Activated naive CD4-positive, alpha-beta T cell treated with anti-CD3 and anti-CD28 coated beads, Interleukin-2, amount 50 U/mL, for 24 hours (primary cell): Measurements from ENCODE around the gene NAV2.

ENCODE experiments used
- H3K27ac Mint-ChIP-seq: one replicate; pipeline ENCODE4 v1.8.0; 2021; ENCODE audit warnings: mild to moderate bottlenecking, mixed read lengths
- H3K27me3 Mint-ChIP-seq: one replicate; pipeline ENCODE4 v1.8.0; 2021; ENCODE audit warnings: mixed read lengths
- H3K36me3 Mint-ChIP-seq: one replicate; pipeline ENCODE4 v1.8.0; 2021; ENCODE audit warnings: mixed read lengths
- H3K4me1 Mint-ChIP-seq: one replicate; pipeline ENCODE4 v1.8.0; 2021; ENCODE audit warnings: mixed read lengths
- H3K4me3 Mint-ChIP-seq: one replicate; pipeline ENCODE4 v1.8.0; 2021; ENCODE audit warnings: mild to moderate bottlenecking, mixed read lengths
- H3K9me3 Mint-ChIP-seq: one replicate; pipeline ENCODE4 v1.8.0; 2021; ENCODE audit warnings: mixed read lengths

Gene NAV2

DNA sequence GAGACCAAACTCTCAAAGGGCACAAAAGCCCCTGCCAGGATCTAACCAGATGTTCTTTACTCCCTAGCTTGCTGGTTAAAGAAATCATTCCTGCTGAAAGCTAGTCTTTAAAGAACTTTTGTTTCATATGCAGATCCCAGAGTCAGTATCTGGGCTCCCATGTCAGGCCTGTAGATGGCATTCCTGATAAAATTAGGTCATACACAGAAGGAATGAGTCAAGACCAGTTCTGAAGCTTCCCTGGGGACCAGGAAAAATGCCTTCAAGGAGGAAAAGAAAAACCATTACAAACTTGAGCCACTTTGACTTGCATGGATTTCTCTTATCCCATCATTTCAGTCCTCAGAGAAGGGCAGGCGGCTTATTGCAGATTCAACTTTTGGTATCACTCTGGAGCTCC, 441.7 kb downstream of the NAV2 start:
- Mint-ChIP-seq H3K27me3 (peaks cover 31% of the 10 kb centered on the region), H3K9me3 (peaks cover 5% of the 10 kb centered on the region), H3K36me3 (peaks cover 2% of the 10 kb centered on the region), H3K27ac (no peak overlapping the region), H3K4me1 (peaks cover 18% of the 10 kb centered on the region), H3K4me3 (no peak overlapping the region)

DNA sequence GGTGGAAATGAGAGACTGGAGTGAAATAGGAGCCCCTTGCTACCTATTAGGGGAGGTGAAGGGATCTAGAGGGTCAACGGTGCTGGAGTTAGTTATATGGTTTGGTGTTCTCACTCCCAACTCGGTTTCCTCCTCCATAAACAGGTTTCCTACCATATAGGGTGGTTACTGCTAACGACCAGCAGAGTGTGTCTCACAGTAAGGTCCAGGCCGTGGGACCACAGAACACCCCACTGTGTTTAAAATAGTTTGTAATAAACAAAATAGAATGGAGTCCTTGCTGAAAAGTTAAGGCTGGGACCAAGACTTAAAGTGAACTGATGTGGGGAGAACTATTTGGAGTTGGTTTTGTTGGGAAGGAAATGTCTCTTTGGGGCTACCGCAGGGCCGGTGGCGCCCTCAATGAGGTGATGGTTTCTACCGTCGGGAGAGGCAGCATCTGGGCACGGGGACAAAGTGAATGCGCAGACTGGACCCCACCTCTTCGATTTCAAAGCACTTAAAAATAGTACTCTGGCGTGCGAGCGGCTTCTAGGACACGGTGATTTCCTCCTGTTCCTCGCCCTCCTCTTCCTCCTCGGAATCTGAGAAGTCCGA, 443.1 kb downstream of the NAV2 start:
- Mint-ChIP-seq H3K4me3 (peak overlapping the region; percentile 82), H3K9me3 (peaks cover 5% of the 10 kb centered on the region), H3K36me3 (peaks cover 2% of the 10 kb centered on the region), H3K27ac (no peak overlapping the region), H3K4me1 (peaks cover 18% of the 10 kb centered on the region), H3K27me3 (peaks cover 40% of the 10 kb centered on the region)

GRCh38 chr11:20156280-20156875, 443.7 kb downstream of the NAV2 start:
- Mint-ChIP-seq H3K27me3 (peaks cover 43% of the 10 kb centered on the region), H3K4me1 (peaks cover 18% of the 10 kb centered on the region), H3K27ac (no peak overlapping the region)

GRCh38 chr11:20156876-20157613, 444.4 kb downstream of the NAV2 start:
- Mint-ChIP-seq H3K27ac (no peak overlapping the region), H3K36me3 (peaks cover 3% of the 10 kb centered on the region), H3K27me3 (peaks cover 48% of the 10 kb centered on the region), H3K4me3 (peak overlapping the region; percentile 82), H3K9me3 (peaks cover 5% of the 10 kb centered on the region), H3K4me1 (peaks cover 18% of the 10 kb centered on the region)

More at GRCh38 chr11:20156280-20156875, 443.7 kb downstream of the NAV2 start:
- peak overlapping the region; percentile 82 for H3K4me3 Mint-ChIP-seq
- H3K9me3 Mint-ChIP-seq = peaks cover 5% of the 10 kb centered on the region
- peaks cover 3% of the 10 kb centered on the region for H3K36me3 Mint-ChIP-seq

GRCh38 chr11:20157728-20158127, 445.1 kb downstream of the NAV2 start:
- Mint-ChIP-seq H3K4me1 (peaks cover 20% of the 10 kb centered on the region), H3K36me3 (peaks cover 3% of the 10 kb centered on the region), H3K9me3 (peaks cover 5% of the 10 kb centered on the region), H3K27me3 (peaks cover 53% of the 10 kb centered on the region), H3K4me3 (peak overlapping the region; percentile 82), H3K27ac (no peak overlapping the region)

- H3K4me1 Mint-ChIP-seq = peaks cover 29% of the 10 kb centered on the region
- H3K4me3 Mint-ChIP-seq = no peak overlapping the region
- peaks cover 2% of the 10 kb centered on the region for H3K9me3 Mint-ChIP-seq
- peaks cover 59% of the 10 kb centered on the region for H3K27me3 Mint-ChIP-seq
- peaks cover 3% of the 10 kb centered on the region for H3K36me3 Mint-ChIP-seq
- H3K27ac Mint-ChIP-seq = peak overlapping the region; percentile 33
These were observed 446.1 kb downstream of the NAV2 start for GRCh38 chr11:20158597-20159257.

GRCh38 chr11:20159466-20160381, 447.1 kb downstream of the NAV2 start:
- peaks cover 62% of the 10 kb centered on the region for H3K27me3 Mint-ChIP-seq
- no peak overlapping the region for H3K4me3 Mint-ChIP-seq
- peaks cover 29% of the 10 kb centered on the region for H3K4me1 Mint-ChIP-seq
- peaks cover 3% of the 10 kb centered on the region for H3K36me3 Mint-ChIP-seq
- H3K9me3 Mint-ChIP-seq = no peaks in the 10 kb centered on the region
- H3K27ac Mint-ChIP-seq = peak overlapping the region; percentile 68

DNA sequence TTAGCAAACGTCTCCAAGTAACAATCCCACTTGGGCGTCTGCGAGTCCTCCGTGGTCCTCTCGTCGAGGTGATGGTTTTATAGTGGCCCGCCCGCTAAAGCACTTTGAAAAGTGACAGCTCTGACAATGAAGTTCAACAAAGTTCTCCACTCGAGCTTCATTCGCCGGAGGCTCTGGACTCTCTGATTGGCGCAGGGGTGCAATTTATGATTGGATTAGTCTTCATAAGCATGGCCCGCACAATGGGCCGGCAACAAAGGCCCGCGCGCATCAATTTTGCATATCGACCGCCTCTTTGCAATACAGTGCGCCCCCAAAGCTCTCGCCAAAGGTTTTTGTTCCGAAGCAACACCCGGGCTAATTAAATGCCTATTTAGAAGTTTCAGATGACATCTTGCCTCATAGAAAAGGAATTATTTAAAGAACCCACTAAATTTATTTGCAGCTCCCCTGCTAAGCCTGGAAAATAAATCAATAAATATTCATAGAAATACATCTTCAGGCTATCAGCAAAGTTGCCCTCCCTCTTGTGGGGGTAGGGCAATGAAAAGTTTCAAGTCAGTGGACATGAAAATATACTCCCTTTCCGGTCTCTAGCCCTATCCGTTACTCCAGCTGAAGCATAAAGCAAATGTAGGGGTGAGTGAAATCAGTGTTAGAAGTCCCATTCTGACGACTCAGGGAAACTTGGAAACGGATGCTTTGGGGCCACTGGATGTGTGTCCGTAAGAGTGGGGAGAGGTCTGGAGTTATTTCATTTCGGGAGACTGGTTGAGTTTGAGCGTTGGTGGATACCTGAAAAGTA, 448.0 kb downstream of the NAV2 start, which contains the start of gene DBX1:
Gene DBX1 (minus strand): TSS at position 51 of the 805 bp plus-strand sequence. CDS start 151 bp downstream, outside the sequence.
- H3K27ac Mint-ChIP-seq = peak within 1 kb of the TSS; percentile 68
- peaks cover 3% of the 10 kb centered on the region for H3K36me3 Mint-ChIP-seq
- H3K4me1 Mint-ChIP-seq = peaks cover 27% of the 10 kb centered on the region
- H3K27me3 Mint-ChIP-seq = peaks cover 68% of the 10 kb centered on the region
- H3K4me3 Mint-ChIP-seq = no peak within 1 kb of the TSS
- H3K9me3 Mint-ChIP-seq = no peaks in the 10 kb centered on the region

GRCh38 chr11:20161230-20161918, 448.7 kb downstream of the NAV2 start:
- Mint-ChIP-seq H3K27me3 (peaks cover 67% of the 10 kb centered on the region), H3K9me3 (no peaks in the 10 kb centered on the region), H3K4me3 (no peak overlapping the region), H3K27ac (peak overlapping the region; percentile 46), H3K36me3 (peaks cover 3% of the 10 kb centered on the region), H3K4me1 (peaks cover 19% of the 10 kb centered on the region)

GRCh38 chr11:20161923-20162744, 449.5 kb downstream of the NAV2 start:
- peaks cover 3% of the 10 kb centered on the region for H3K36me3 Mint-ChIP-seq
- peaks cover 73% of the 10 kb centered on the region for H3K27me3 Mint-ChIP-seq
- H3K27ac Mint-ChIP-seq = peak overlapping the region; percentile 59
- H3K9me3 Mint-ChIP-seq = no peaks in the 10 kb centered on the region
- peak overlapping the region; percentile 9 for H3K4me3 Mint-ChIP-seq
- peaks cover 18% of the 10 kb centered on the region for H3K4me1 Mint-ChIP-seq

DNA sequence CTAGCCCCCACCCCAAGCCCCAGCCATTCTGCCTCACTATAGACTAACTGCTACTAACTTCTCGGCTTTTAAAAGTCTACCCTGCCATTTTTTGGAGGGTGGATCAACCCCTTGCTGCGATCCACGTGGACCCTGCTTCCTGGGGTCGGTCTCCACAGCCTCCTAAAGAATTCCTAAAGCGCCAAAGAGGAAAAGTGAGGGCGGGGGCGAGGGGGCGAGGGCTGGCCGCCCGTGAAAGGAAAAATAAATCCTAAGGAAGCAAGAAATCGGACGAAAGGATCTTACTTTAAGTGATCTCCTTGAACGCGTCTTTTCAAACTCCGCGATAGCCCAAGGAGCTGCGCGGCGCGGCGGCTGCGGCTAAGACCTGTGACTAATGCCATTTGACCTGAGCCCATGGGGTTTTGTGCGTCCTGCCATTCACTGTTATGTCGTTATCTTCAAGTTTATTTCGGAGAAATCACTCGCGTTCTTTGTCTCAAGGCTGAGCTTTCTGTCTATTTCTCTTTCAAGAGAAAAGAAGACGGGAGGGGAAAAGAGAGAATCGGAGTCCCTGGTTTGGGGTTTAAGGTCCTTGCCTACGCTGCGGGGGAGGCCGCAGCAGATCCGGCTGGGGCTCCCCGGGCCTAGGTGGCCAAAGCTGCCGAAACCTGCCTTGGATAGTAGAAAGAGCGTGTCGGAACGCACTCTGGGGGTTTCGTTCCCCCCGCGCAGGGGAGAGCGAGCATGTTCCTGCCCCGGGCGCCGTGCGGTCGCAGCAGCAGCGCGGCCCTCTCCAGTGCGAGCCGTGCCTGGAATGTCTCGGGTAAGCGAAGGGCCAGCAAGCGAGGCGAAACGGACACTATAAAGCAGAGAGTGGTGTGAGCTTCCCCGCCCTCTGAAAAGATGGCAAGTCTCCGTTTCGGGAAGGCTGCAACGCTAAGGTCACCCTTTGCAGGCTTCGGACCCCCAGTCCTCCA, 450.5 kb downstream of the NAV2 start:
- H3K27me3 Mint-ChIP-seq = peaks cover 75% of the 10 kb centered on the region
- H3K4me3 Mint-ChIP-seq = peak overlapping the region; percentile 77
- peaks cover 10% of the 10 kb centered on the region for H3K4me1 Mint-ChIP-seq

GRCh38 chr11:20163783-20164481, 451.3 kb downstream of the NAV2 start:
- Mint-ChIP-seq H3K27me3 (peaks cover 72% of the 10 kb centered on the region), H3K27ac (no peak overlapping the region), H3K4me3 (peak overlapping the region; percentile 77), H3K4me1 (peaks cover 10% of the 10 kb centered on the region), H3K36me3 (peaks cover 2% of the 10 kb centered on the region), H3K9me3 (no peaks in the 10 kb centered on the region)

More for the DNA sequence above, 450.5 kb downstream of the NAV2 start:
- H3K27ac Mint-ChIP-seq = peak overlapping the region; percentile 30
- peaks cover 2% of the 10 kb centered on the region for H3K36me3 Mint-ChIP-seq
- H3K9me3 Mint-ChIP-seq = no peaks in the 10 kb centered on the region
